HG02938 (cell line): ENCODE data around the gene FBXL7.

ENCODE experiments used
- ATAC-seq: cut with Tn5 transposase; IDR thresholded peaks from one replicate; pipeline ENCODE4 v1.9.1; 2021; ENCODE audit warnings: mild to moderate bottlenecking, moderate library complexity; ENCODE audit not compliant: unreplicated experiment

FBXL7 gene

DNA sequence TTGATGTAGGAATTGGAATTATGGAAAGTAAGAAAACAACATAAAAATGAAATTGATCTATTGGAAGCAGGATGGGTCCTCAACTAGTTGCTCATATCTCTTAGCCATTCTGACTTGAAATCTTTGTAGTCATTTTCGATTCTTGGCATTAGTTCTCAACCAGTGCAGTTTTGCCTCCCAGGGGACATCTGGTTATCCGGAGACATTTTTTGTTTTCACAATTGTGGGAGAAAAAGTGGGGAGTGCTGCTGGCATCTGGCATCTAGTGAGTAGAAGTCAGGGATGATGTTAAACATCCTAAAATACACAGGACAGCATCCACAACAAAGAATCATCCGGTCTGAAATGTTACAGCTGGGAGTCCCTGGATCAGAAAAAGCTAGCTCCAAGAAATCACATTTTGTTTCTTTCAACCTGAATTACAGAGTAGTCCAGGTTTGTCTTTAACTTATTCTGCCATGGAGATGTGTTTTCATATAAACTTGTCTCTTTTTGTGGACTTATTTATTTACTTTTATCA is 74.9 kb downstream of the FBXL7 start:
- no peak for ATAC-seq

DNA sequence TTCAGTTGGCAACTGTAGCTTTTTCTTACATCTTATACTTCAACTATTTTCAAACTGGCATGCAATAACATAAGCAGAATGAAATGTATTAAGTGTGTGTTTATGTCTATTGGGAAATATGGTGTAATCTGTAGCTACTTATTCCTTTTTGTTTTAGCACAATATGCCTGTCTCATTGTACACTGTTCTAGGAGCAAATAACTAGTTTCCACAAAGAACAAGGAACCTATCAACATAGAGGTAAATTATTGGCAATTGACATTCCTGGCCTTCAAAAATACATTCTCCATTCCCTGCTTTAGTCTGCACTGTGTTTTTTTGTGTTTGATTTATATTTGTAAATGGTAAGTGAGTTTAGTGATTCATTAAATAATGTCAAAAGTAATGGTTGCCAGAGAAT is 75.7 kb downstream of the FBXL7 start:
- ATAC-seq = no peak

DNA sequence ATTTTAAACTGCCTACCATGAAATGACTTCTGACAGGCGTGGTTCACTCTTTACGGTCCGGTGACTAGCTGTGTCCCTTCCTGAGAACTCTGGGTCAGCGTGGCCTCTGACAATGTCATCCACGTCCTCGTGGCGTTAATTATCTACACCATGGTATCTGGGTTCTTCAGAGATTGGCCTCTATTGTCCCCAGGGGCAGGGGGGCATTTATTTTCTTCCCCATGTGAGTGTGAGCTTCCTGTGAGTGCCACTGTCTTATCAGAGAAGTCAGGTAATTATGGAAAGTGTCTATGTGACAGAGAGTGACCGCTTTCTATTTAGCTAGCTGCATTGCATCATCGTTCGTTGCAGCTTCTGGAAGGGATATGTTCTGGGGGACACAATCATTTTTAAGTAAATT is 77.2 kb downstream of the FBXL7 start:
- ATAC-seq = no peak

DNA sequence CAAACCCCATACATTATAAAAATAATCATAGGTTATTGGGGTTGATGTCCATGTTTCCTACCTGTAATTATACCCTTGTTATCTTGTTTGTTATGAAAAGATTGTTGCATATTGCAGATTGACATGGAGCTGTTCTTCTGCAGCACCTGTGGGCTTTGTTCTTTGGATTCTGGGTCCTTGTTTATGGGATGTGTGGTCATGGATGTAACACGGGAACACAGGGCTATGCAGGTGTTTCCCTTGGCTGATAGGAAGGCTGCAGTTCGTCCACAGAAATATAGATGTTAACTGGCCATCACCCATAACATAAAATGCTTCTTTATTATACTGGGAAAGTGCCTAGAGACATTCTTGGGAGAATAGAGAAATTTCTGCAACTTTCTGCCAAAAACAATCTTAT is 77.9 kb downstream of the FBXL7 start:
- ATAC-seq = no peak

DNA sequence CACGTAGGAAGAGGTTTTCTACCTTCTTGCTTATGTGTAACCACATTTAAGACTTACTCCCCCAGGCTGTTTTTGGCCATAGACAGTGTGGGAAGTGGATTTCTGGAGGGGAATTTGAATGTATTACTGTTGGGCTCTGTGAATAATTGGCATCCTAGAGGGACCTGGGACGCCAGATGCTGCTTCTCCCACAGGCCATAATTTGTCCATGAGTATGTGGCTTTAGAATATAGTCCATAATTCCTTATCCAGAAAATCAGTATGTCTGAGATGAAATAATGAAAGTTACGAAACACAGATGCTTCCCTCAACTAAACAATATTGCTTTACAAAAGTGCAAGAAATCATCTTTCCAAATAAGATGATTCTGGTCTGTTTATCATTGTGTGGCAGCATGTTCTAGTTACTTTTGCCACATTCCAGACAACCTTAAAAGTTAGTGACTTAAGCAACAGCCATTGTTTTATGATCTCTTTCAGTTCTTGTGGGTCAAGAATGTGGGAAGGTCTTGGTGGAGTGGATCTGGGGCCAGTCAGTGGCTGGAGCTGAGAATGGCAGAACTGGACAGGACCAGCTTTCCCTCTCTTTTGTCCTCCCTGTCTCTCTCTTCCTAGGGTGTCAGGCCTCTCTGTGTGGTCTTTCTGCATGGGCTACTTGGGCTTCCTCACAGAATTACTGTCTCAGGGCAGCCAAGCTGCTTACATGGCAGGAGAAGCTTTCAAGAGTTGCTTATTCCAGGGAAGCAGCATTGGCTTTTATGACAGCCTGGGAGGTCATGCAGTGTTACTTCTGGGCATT is 79.4 kb downstream of the FBXL7 start:
- ATAC-seq = no peak

DNA sequence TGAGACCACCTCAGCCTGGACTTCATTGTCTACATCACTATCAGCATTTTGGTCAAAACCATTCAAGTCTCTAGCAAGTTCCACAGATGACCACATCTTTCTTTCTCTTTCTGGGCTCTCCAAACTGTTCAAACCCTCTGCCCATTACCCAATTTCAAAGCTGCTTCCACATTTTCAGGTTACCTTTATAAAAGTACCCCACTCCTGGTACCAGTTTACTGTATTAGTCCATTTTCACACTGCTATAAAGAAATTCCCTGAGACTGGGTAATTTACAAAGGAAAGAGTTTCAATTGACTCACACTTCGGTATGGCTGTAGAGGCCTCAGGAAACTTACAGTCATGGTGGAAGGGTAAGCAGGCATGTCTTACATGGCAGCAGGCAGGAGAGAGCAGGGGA is 84.5 kb downstream of the FBXL7 start:
- ATAC-seq = no peak

DNA sequence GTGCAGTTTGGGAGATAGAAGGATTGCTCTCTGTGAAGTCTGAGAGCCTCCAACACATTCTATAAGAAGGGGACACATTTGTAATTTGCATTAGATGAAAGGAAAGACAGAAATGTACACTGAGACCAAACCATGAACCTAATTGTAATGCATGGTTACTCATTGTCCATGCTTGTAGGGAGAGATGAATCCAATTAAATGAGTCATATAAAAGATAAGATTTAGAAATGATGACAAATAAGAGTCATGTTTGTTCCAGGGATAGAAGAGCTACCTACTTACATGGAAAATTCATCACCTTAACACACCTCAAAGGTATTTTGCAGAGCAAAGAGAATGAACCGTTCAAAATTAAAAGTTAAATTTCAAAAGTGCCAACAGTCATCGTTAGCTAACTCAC is 85.1 kb downstream of the FBXL7 start:
- ATAC-seq = no peak

DNA sequence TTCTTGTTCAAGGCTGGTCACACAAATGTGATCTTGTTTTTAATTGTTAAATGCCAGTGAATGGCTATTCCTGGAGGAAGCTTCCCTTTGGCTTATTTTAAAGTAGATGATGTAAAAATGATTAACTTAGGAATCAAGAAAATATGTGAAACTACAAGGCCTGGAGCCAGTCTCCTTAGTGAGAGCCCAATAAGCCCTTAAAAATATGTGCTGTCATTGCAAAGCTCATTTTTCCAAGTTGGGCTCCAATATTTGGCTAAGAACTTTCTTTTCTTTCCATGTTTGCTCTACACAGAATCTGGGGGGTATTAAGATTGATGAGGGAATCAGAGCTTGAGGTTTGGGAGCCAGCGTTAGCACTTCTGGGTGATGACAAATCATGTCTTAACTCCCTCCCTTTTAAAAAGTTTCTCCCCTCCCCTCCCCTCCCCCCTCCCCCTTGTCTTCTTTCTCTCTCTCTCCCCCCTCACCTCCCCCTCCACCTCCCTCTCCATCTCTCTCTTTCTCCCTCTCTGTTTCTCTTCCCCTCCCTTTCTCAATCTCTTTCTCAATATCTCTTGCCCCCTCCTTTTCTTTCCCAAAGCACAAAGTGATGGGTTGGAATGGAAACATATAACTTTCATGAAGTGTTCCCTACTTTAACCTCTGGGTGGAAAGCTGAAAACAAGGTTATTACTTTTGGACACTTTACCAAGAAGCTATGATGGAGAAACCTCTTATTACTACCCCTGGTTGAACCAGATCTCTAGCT is 86.0 kb downstream of the FBXL7 start:
- no peak for ATAC-seq

DNA sequence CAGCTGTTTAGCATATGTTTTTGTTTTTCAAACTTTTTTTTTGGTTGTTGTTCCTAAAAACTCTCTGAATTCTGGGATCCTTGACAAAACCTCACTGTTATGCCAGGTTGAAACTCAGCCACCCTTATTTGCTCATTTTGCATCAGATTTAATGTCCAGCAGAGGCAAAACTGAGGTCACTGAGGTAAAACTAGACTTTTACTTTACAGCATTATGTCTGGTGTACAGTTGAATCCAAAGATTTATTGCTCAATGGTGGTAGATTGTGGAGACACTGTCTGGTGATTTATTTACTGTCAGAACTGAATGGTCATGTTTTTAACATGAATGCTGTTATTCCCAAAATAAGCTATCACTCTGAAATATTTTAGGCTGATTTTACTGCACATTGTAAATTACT is 87.9 kb downstream of the FBXL7 start:
- ATAC-seq = no peak

DNA sequence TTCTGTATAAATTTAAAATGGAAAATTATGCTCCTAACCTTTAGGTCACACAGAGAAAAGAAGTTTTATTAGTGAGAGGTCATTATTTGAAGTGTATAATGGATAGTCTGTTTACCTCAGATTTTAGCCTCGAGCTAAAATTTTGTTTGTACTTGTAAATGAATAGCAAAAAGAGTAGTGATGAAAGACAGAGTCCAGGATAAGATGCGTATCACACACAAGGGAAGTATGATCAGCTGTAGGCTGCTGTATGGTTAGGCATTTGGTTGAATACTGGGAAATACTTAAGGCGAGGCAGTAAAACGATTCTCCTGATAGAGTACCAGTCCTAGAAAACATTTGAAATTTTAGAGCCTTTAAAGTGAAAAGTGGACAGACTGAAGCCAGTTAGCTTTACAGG is 92.7 kb downstream of the FBXL7 start:
- no peak for ATAC-seq

DNA sequence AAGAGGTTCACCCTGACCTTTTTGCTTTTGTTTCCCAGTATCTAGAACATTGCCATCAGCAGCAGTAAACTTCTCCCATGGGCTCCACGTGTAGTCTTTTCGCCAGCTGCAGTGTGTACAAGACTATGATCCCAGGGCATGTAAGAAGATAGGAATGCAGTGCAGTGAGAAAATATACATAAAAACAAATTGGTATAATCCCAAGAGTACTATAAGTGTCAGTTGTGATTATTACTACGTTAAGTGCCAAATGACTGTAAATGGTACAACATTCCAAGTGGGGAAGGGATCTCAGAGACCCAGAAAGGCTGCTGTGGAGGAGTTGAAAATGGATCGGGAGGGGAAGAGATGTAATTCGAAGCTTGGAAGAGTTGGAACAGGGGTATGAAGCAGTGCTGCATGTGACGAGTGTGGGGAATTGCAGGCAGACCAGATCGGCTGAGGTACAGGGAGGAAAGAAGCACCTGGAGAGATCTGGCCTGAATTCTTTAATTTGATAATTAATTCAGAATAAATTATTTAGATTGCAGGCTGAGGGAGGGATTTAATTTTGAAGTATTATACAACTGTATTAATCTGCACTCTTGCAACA is 95.1 kb downstream of the FBXL7 start:
- ATAC-seq = no peak

DNA sequence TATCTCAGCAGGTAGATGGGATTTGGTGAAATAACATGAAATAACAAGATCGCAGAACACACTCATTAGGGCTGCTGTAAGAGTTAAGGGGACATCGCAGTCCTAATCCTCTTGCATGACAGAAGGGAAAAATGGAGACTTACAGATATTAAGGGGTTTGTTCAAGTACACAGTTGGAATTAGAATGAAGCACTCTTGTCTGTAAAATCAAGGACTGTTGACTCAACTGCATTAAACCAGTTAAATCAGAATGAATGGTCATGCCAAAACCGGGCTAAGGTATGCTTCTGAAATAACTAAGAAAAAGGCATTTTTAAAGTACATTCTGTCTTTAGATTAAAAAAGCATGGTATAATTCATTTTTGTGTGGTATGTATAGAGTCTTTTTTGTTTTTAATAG is 95.9 kb downstream of the FBXL7 start:
- ATAC-seq = no peak

DNA sequence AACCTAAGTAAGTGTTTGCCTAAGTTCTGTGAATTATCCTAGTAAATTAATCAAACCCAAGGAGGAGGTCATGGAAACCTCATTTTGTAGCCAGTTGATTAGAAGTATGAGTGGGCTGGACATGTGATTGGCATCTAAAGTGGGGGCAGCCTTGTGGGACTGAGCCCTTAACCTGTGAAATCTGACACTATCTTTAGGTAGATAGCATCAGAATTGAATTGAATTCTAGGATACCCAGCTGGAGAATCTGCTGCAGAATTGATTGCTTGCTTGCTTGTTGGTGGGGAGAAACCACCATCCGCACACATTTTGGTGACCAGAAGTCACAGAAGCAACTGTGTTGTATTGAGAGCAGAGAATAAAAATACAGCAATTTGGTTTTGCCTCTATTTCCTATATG is 97.0 kb downstream of the FBXL7 start:
- no peak for ATAC-seq

DNA sequence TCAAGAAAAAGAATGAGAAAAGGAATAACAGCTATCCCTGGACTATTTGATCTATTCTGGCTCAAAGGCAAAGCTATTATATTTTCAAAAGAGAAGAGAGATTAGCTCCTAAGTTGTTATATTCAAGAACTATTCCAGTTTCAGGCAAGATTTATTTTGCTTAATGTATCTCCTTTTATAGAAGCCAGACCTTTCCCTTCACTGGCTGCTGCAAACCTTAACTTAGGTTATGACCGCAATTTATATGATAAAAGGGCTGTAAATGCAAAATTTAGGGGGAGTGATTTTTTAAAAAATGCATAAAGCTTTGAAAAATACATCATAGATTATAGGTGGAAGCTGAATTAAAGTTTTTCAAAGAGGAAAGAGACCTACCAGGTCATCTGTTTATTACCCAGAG is 97.8 kb downstream of the FBXL7 start:
- no peak for ATAC-seq

DNA sequence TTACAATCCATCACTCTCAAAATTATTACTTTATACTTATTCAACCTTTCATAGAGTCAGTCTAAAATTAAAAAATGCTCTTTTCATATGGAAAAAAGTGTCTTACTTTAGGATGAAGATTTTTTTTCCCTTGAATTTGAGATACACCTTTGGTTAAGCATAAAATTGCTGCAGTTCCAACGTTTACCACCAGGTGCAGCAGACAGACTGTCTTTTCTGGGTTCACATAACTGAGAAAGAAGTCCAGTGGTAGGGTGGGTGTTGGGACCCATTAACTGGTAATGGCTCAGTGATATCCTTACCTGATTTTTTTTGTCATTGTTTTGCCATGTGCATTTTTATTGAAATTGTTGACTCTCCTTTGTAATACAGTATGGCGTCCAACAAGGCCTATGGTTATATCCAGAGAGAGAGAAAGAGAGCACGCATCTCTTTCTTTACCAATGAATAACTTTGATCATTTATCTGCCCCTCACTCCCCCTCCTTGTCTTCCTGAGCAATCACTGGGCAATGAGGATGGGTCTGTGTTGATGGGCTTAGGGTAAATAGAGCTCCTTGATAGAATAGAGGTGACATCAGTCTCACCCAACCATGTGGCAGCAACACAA is 98.4 kb downstream of the FBXL7 start:
- no peak for ATAC-seq

DNA sequence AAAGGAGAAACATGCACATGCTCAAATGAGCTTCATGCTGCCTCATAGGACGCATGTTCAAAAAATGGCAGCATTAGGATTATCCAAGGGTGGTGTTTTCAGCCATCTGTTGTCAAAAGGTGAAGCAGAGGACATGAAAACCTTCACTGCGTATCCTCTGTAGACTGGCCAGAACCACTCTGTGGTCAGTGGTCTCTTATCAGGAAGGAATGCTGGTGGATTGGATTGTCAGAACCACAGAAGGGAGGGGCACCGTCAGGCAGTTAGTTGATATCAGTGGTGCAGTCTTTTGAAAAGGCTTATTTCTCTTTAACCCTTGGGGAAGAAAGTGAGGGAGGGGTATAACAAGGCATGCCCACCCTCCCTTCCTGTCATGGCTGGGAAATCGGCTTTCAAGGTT is 100.1 kb downstream of the FBXL7 start:
- ATAC-seq = no peak

DNA sequence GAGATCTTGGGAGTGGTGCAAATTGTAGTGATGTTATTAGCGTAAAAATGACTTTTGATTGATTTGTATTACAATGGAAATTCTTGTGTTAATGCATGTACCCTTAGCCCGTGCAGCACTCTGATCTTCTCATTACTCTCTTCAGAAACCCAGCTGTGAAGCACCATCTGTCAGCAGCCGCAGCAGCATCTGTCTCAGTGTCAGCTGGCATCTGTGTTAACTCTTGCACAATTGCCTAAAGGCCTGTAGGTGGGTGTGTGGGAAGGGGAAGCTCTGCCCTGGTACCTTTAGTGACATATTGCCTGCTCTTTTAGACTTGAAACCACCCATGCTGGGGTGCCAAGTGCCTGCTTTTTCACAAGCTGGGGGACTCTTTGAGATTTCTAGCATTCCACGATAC is 101.3 kb downstream of the FBXL7 start:
- no peak for ATAC-seq

DNA sequence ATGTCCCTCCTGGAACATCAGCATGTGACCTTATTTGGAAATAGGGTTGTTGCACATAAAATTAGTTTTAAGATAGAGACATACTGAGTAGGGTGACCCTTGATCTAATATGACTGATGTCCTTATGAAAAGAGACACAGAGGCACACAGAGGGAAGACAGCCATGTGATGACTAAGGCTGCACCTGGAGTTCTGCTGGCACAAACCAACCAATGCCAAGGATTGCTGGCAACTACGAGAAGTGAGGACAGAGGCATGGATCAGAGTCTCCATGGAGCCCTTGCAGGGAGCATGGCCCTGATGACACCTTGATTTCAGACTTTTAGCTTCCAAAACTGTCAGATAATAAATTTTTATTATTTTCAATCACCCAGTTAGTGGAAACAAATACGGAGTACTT is 101.9 kb downstream of the FBXL7 start:
- no peak for ATAC-seq

DNA sequence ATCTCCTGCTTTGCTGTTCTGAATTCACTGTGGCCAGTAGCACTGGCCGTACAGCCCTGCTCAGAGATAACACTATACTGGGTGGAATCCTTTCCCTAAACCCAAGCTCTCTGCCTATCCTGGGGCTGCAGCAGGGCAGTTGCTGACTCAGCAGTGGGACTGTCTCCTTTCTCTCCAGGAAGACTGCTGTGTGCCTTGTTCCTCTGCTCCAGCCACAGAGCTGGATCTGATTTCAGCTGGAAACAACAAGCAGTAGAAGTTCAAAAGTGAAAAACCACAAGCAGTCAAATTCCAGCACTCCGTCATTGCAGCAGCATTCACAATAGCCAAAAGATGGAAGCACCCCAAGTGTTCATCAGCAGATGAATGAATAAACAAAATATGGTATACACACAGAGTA is 105.0 kb downstream of the FBXL7 start:
- ATAC-seq = no peak

DNA sequence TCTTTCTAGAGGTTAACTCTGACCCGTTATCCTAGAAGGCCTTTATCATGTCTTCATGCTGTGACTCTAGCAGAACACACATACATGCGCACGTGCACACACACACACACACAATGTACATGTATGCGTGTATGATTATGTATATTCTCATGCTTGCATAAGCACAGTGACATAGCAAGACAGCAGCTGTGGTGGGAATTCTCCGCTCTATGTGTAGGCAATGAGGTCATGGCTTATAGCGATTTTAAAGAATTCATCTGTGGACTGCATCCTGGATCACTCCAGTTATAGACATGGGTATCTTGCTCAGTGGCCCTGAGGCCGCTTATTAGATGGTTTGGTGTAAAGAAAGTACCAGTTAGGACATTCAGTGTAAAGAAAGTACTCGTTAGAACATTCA is 106.2 kb downstream of the FBXL7 start:
- ATAC-seq = no peak

DNA sequence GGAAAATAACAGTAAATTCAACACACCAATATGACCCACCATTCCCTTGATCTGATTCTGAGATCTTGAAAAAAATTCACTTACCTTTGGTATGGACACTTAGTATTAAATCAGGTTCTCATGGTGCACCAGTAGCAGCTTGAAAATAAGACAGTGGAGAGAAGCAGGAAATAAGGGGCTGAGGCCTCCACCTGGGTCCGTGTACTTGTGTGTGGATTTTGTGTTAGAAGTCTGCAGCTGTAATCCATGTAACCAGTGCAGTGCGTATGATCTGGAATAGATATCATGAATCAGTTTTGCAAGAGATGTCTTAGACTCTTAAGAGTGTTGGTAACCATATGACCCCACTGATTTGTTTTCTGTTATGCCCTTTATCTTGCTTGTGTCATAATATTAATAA is 107.1 kb downstream of the FBXL7 start:
- no peak for ATAC-seq
